ENCODE results near the gene TRIM15.
"Not testable (repeated sequence)": the region's sequence is repeated elsewhere in the genome, so short reads cannot be mapped to it uniquely, and the experiment has no call there.

Gene TRIM15

DNA sequence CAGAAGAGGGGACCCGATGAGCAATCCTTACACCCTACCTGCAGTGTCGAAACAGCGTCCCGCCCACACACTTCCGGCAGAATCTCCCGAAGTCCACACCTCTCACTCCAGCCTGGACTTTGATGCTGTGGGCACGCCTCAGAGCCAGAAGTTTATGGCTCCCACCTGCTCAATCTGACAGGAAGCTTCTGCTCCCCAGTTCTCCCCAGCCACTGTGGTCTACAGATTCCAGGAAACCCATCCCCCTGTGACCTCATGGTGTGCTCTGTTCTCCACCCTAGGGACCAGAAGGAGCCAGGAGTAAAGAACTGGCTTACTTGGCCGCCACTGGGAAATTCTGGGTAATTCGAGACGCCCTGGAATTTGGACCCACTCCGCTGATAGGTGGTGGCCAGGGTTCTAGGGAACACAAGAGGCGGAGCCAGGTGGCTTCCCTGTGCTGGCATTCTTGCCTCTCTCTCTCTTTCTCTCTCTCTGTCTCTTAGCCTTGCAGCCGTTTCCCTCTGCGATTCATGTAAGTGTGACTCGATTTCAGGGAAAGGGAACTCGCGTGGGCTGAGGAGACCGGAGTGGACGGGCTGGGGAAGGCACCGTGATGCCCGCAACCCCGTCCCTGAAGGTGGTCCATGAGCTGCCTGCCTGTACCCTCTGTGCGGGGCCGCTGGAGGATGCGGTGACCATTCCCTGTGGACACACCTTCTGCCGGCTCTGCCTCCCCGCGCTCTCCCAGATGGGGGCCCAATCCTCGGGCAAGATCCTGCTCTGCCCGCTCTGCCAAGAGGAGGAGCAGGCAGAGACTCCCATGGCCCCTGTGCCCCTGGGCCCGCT is at the start of gene TRIM15:
Gene TRIM15 (plus strand): TSS at position 457 of the 828 bp plus-strand sequence. CDS start 139 bp downstream, at position 596.
- no peak for DNase-seq (ENCODE audit: low read depth, low spot score)

GRCh38 chr6:30113841-30114240 is 49.5 kb upstream of the TRIM15 start:
- no peak for DNase-seq (ENCODE audit: low read depth, low spot score)

DNA sequence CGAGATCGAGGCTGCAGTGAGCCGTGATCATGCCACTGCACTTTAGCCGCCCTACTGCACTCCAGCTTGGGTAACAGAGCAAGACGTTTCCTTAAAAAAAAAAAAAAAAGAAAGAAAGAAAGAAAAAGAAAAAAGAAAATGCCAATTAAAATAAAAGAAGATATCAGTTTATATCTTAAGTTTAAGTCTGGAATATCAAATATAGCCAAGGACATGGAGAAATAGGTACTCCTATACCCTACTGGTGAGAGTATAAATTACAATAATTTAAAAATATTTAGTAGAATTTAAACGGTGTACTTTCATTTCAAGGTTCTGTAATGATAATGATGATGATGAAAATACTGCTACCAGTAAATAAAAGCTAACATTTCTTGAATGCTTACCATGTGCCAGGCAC is 46.6 kb upstream of the TRIM15 start:
- DNase-seq (ENCODE audit: low read depth, low spot score) = no peak

GRCh38 chr6:30118691-30119090 is 44.7 kb upstream of the TRIM15 start:
- DNase-seq (ENCODE audit: low read depth, low spot score) = not testable (repeated sequence)

GRCh38 chr6:30121446-30122366 is 41.6 kb upstream of the TRIM15 start:
- no peak for DNase-seq (ENCODE audit: low read depth, low spot score)

DNA sequence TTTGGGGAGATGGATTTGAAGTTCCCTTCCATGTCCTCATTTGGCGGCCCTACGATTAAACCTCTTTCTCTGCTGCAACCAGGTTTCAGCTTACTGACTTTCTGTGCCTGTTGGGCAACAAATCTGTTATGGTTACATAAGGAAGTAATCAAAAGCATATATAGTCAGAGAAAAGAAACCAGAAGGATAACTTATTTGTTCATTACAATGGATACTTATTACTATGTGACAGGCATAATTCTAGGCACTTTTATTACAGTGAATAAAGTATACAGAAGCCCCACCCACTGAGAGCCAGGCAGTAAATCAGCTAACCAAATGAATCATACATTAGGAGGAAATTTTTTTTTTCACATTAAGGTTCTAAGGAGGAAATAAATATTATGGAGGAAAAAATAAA is 40.8 kb upstream of the TRIM15 start:
- DNase-seq (ENCODE audit: low read depth, low spot score) = no peak

GRCh38 chr6:30127238-30128093 is 35.9 kb upstream of the TRIM15 start:
- DNase-seq (ENCODE audit: low read depth, low spot score) = no peak

DNA sequence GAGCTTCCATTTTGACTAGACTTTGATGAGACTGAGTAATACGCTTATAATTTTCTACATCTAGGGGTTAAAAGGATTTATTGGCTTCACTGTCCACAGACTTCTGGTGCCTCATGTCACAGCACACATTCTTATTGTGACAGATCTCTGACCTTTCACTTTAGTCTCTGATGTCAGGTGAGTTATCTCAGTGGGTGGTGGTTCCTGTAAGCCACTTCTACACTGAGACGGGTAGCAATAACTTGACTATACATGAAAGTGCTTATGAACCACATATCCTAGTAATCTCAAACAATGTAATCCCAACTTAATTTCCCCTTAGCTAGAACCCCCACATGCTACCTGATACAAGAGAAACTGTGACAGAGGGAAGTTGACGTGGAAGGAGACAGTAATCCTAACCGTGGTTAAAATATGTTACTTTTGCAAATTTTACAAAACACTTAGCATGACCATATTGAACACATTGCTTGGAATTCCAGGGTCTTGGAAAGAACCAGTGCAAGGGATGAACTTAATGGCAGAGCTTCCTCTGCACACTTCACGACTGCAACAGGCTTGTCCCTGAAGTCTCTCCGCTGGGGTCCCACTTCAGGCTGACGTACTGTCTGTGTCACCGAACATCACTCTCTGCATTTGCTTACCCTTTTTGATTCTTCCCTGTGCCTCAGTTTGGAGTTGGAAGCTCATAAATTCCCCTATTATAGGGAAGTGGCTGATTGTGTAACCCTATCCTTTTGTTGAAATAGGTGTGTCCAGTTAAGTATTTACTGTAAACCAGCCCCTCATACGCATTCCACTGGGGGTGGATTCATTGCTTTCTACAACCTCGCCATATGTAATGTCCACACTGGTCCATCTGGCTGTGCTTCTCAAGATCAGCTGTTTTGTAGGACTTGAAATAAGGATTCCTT is 33.8 kb upstream of the TRIM15 start:
- DNase-seq (ENCODE audit: low read depth, low spot score) = no peak

GRCh38 chr6:30130179-30130679 is 33.1 kb upstream of the TRIM15 start:
- no peak for DNase-seq (ENCODE audit: low read depth, low spot score)

DNA sequence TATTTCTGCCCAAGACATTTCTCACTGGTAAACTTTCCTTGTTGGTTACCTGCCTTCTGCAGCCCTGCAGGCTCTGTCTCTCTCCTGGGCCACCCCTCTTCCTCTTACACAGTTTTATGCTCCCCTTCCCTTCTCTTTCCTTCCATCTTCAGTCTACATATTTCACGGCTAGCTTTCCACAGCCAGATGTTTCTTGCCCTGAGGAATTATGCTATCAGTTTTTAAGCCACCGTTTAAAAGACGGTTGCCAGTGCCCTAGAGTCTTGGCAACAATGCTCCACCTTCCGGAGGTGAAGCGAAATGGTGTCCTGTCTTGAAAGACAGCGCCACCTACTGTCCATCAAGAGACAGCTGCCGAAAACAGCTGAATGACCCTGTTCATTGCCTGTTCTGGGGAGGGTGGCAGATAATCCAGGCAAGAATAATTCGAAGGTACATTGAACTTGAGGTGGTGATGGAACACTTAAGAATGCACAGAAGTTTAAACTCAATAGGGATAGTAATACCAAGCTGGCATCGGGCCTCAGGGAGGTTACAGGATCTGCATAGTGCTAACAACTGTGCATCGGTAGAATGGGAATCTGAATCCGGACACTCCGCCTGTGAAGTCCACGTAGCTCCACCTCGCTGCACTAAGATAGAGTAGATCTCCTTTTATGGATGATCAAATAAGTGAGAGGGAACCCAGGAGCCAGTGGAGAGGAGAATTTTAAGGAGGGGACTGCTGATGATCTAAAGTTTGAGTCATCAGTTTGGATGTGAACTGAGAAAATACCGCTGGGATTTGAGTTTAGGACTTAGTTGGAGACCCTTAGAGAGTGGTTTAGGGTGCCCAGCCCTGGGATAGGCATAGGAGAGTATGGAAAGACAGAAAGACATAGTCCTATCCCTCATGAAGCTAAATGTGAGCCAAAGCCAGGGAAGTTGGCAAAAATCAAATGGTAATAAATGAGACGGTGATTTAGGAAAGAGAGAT is 32.2 kb upstream of the TRIM15 start:
- DNase-seq (ENCODE audit: low read depth, low spot score) = peak; percentile 6

- no peak for DNase-seq (ENCODE audit: low read depth, low spot score)
These were observed 31.3 kb upstream of the TRIM15 start for GRCh38 chr6:30131947-30132497.

GRCh38 chr6:30135147-30135546 is 28.2 kb upstream of the TRIM15 start:
- DNase-seq (ENCODE audit: low read depth, low spot score) = no peak

- DNase-seq (ENCODE audit: low read depth, low spot score) = no peak
These were observed 27.6 kb upstream of the TRIM15 start, which contains the start of gene TRIM40 for GRCh38 chr6:30135757-30136156. TSS of gene TRIM40 (plus strand) at chr6:30136140. CDS start at chr6:30137037, 897 bp downstream.

DNA sequence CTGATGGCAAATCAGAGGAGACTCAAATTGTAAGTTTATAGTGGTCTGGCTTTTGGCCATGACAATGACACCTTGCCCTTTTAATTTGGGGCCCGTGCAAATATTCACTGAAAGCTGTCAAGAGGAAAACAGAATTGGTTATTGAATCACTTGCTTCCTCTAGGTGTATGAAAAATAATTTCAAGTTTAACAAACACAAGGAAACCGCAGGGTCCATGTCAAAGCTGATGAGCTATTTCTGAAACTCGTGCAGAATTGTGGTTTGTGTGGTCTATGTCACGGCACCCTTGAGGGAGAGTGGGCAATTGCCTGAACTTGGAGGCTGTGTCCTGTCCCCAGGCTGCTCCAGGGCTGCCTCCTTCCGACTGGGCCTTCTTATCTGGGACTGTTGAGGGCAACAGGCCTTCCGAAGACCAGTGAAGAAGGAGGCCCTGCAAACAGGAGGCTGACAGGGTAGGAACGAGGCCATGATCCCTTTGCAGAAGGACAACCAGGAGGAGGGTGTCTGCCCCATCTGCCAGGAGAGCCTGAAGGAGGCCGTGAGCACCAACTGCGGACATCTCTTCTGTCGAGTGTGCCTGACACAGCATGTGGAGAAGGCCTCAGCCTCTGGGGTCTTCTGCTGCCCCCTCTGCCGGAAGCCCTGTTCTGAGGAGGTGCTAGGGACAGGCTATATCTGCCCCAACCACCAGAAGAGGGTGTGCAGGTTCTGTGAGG is 26.6 kb upstream of the TRIM15 start:
- no peak for DNase-seq (ENCODE audit: low read depth, low spot score)

DNA sequence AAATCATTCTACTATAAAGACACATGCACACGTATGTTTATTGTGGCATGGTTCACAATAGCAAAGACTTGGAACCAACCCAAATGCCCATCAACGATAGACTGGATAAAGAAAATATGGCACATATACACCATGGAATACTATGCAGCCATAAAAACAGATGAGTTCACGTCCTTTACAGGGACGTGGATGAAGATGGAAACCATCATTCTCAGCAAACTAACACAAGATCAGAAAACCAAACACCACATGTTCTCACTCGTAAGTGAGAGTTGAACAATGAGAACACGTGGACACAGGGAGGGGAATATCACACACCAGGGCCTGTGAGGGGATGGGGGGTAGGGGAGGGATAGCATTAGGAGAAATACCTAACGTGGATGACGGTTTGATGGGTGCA is 23.1 kb upstream of the TRIM15 start:
- not testable (repeated sequence) for DNase-seq (ENCODE audit: low read depth, low spot score)

DNA sequence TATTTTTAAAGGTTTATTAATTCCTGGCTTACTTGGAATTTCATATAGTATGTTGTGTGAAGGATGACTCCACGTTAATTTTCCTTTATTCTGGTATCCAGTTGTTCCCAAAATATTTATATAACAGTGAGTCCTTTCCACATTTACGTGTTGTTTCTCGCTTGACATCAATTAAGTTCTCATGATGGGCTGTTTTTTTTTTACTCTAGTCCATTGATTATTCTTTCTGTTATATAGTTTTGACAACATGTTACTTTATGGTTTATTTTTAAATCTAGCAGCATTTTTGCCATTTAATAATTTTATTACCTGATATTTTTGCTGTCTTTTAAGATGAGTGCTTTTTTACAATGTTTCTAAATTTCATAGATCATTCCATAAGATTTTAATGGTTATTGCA is 20.7 kb upstream of the TRIM15 start:
- DNase-seq (ENCODE audit: low read depth, low spot score) = no peak

DNA sequence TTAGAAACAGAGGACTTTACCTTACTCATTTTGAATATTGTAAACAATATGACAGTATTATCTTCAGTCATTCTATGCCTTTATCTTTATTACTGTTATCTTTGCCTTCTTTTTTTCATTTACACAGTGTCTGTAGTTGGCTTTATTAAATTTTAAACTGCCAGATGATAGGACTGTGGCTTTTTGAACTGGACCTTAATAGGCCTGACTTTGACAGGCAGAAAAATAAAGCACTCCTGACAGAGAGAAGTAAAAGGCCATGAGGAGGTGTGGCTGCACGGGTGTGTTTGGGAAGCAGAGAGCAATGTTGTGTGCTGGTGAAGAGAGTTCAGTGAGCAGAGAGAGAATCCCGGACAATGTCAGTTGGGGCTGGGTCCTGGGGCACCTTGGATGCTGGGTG is 19.6 kb upstream of the TRIM15 start:
- DNase-seq (ENCODE audit: low read depth, low spot score) = no peak

- DNase-seq (ENCODE audit: low read depth, low spot score) = no peak
These were observed 18.5 kb upstream of the TRIM15 start for GRCh38 chr6:30144811-30145210.

Data from activated naive CD8-positive, alpha-beta T cell treated with anti-CD3 and anti-CD28 coated beads, Interleukin-2, amount 50 U/mL, for 16 hours (primary cell).